Measurements from ENCODE around the gene ABHD6. TPM values are rescaled to one million over a fixed set of nuclear protein-coding genes. Genes with fewer than 3 reads are reported as not detected.

Gene ABHD6
- total RNA-seq, 4 donors from 2014 or later, result 18.8 to 29.7 (median 19.5) TPM

DNA sequence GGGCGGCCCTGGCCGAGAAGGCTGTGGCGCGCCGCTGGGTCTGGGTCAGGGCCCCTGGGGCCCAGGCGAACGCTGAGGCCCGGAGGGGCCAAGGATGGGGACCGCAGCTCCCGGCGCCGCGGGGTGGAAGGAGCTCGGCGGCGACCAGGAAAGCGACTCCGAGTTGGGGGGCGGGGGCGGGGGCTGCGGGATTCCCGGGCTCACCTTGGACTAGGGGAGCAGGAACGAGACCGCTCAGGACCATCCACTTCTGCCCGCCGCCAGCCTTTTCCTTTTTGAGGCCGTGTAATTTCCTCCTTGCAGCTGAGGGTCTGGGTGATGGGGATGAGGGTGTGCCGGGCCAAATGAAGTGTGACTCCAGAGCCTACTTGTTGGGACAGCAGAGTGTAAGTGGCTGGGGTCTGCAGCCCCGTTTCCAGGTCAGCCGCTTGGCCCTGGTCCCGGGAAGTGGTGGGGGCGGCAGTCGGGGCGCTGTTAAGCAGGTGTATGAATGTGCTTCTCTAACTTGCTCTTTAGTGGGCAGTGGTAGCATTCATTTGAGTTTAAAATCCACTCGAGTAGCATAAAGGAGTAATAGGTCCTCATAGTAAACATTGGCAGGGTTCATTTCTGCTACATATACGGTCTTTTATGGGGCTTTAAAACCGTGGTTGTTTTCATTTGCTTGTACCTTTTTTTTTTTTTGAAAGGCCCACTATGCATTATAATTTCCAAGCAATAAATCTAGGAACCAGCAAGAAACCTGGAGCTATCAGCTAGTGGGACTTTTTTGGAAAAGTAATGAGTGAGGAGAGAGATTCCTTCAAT, 95.8 kb downstream of the ABHD6 start:
- Histone ChIP-seq H3K4me3 (peak overlapping the region; percentile 80 to 92 (median 84)), H3K36me3 (no peaks in the 10 kb centered on the region), H3K9me3 (no peaks in the 10 kb centered on the region), H3K4me1 (peaks cover 0 to 51% (median 12%) of the 10 kb centered on the region in 4 donors), H3K27ac (peak overlapping the region; percentile 50 to 87 (median 76)), H3K27me3 (no peaks in the 10 kb centered on the region)
- DNase-seq (ENCODE audit: low spot score in 2 of 2), result no peak
- 0 to 2% methylated on average over 13 to 34 of the region's 37 CpGs for WGBS, 2 donors
- TF ChIP-seq EP300 (IDR thresholded peaks at IDR 0.05) (no peak), POLR2A (IDR thresholded peaks at IDR 0.05) (no peak)
- TF ChIP-seq, protein P1, sequence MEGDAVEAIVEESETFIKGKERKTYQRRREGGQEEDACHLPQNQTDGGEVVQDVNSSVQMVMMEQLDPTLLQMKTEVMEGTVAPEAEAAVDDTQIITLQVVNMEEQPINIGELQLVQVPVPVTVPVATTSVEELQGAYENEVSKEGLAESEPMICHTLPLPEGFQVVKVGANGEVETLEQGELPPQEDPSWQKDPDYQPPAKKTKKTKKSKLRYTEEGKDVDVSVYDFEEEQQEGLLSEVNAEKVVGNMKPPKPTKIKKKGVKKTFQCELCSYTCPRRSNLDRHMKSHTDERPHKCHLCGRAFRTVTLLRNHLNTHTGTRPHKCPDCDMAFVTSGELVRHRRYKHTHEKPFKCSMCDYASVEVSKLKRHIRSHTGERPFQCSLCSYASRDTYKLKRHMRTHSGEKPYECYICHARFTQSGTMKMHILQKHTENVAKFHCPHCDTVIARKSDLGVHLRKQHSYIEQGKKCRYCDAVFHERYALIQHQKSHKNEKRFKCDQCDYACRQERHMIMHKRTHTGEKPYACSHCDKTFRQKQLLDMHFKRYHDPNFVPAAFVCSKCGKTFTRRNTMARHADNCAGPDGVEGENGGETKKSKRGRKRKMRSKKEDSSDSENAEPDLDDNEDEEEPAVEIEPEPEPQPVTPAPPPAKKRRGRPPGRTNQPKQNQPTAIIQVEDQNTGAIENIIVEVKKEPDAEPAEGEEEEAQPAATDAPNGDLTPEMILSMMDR (IDR thresholded peaks at IDR 0.05), result no peak

DNA sequence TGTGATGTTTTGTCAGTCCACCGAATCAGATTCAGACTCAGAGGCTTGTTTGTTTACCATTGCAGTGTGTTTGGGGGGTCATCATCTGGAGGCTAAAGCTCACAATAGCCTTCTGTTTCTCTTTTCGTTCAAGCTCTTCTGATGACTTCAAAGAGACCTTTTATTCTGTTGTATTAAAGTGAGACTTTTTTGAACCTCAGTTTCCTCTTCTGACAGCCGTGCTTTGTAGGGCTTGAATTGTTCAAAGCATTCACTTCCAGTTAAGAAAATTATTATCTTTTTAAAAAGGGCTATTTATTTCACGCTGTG, 96.4 kb downstream of the ABHD6 start:
- Histone ChIP-seq H3K4me3 (peak overlapping the region; percentile 80 to 92 (median 84)), H3K27me3 (no peaks in the 10 kb centered on the region), H3K9me3 (no peaks in the 10 kb centered on the region), H3K27ac (peak overlapping the region; percentile 50 to 87 (median 76)), H3K36me3 (no peaks in the 10 kb centered on the region), H3K4me1 (peaks cover 0 to 51% (median 12%) of the 10 kb centered on the region in 4 donors)
- no peak for DNase-seq (ENCODE audit: low spot score in 2 of 2)
- WGBS, 2 donors, result 10 to 11% methylated on average over 4 of the region's 4 CpGs
- TF ChIP-seq, protein P1 (IDR thresholded peaks at IDR 0.05), result no peak
- TF ChIP-seq POLR2A (IDR thresholded peaks at IDR 0.05) (no peak), EP300 (IDR thresholded peaks at IDR 0.05) (no peak)

DNA sequence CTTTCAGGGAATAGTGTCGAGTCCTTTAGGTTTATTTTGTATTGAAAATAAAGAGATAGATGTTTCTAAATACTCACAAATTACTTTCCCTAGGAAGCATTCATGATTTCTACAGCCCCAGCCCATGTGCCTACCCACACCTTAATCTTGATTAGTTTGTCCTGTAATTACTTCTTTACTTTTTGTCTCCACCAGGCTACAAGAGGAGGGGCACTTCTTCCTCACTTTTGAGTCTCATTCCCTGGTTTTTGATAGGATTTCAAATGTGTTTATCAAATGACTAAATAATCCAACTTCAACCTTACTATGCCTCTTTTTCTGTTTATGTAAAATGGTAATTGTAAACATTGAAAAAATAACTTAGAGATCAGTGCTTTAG, 96.9 kb downstream of the ABHD6 start:
- DNase-seq (ENCODE audit: low spot score in 2 of 2), result no peak
- peaks cover 0 to 51% (median 12%) of the 10 kb centered on the region in 4 donors for H3K4me1 ChIP-seq
- TF ChIP-seq POLR2A (IDR thresholded peaks at IDR 0.05) (no peak), EP300 (IDR thresholded peaks at IDR 0.05) (no peak)
- TF ChIP-seq, protein P1 (IDR thresholded peaks at IDR 0.05), result no peak
- no peaks in the 10 kb centered on the region for H3K9me3 ChIP-seq
- peaks cover 0 to 1% (median 0%) of the 10 kb centered on the region in 3 donors for H3K36me3 ChIP-seq
- WGBS, 2 donors, result 51 to 57% methylated on average over 1 of the region's 1 CpG
- H3K27ac ChIP-seq, result peak overlapping the region in 3 of 4 donors; percentile 76 to 87 (median 76)
- peak overlapping the region in 2 of 4 donors; percentile 86 to 92 for H3K4me3 ChIP-seq
- H3K27me3 ChIP-seq, result no peaks in the 10 kb centered on the region

DNA sequence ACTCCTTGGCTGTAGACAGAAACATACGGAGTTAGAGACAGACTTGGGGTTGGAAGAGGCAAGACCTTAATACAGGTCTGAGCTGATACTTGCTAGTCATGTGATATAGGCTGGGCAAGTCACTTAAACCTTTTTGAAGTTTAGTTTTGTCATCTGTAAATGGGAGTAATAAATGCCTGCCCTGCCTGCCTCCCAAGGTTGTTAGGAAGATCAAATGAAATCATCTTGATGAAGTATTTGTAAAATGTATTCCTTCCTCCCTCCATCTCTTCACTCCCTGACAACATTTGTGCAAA, 98.0 kb downstream of the ABHD6 start:
- WGBS, 2 donors, result 34 to 40% methylated on average over 1 of the region's 1 CpG
- H3K4me3 ChIP-seq, result peak overlapping the region in 1 of 4 donors; percentile 1
- H3K27ac ChIP-seq, result peak overlapping the region in 3 of 4 donors; percentile 6 to 87 (median 76)
- H3K36me3 ChIP-seq, result peaks cover 0 to 10% (median 0%) of the 10 kb centered on the region in 3 donors
- TF ChIP-seq POLR2A (IDR thresholded peaks at IDR 0.05) (no peak), EP300 (IDR thresholded peaks at IDR 0.05) (no peak)
- TF ChIP-seq, protein P1 (IDR thresholded peaks at IDR 0.05), result no peak
- peaks cover 0 to 51% (median 12%) of the 10 kb centered on the region in 4 donors for H3K4me1 ChIP-seq
- no peaks in the 10 kb centered on the region for H3K9me3 ChIP-seq
- no peaks in the 10 kb centered on the region for H3K27me3 ChIP-seq
- DNase-seq (ENCODE audit: low spot score in 2 of 2), result no peak

DNA sequence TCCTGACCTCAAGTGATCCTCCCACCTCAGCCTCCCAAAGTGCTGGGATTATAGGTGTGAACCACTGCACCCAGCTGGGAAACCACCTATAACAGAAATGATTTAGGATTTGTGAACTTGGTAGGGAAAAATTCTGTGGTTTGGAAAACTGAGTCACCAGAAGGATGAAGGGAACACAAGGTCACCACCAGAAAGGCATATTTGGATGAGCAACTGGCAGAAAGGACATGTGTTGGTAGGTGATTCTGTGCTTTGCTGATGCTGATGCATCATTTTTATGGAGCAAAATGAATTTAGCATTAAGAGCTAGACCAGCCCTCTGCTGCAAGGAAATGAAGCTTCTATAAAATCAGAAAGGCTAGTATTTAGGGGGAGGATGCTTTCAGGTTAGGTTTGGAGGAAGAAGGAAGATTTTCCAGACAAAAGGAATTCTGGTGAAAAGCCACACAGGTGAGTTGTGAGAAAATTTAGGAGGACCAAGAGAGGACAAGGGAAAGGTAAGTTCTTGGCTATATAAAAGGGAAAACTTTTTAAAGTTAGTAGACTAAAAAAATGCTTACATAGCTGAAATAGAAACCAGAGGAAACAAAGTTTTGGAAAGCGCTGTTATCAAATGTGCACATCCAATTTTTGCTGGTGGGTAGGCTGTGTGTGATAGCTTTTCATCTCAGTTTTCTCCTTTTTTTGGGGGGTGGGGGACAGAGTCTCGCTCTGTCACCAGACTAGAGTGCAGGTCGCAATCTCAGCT, 98.7 kb downstream of the ABHD6 start:
- peak overlapping the region in 1 of 4 donors; percentile 76 for H3K27ac ChIP-seq
- no peaks in the 10 kb centered on the region for H3K9me3 ChIP-seq
- 95% methylated on average over 3 of the region's 3 CpGs for WGBS, 2 donors
- no peak for DNase-seq (ENCODE audit: low spot score in 2 of 2)
- peaks cover 0 to 48% (median 12%) of the 10 kb centered on the region in 4 donors for H3K4me1 ChIP-seq
- TF ChIP-seq, protein P1 (IDR thresholded peaks at IDR 0.05), result no peak
- TF ChIP-seq EP300 (IDR thresholded peaks at IDR 0.05) (no peak), POLR2A (IDR thresholded peaks at IDR 0.05) (no peak)
- peaks cover 0 to 10% (median 0%) of the 10 kb centered on the region in 3 donors for H3K36me3 ChIP-seq
- no peaks in the 10 kb centered on the region for H3K27me3 ChIP-seq
- H3K4me3 ChIP-seq, result no peak overlapping the region

All from tibial nerve (tissue), 4 donors.